Measurements from ENCODE around the gene CAPN5. TPM values are rescaled to one million over a fixed set of nuclear protein-coding genes. Genes with fewer than 3 reads are reported as not detected.

The CAPN5 gene
- total and polyA plus RNA-seq, 2 of the 13 experiments (the other 11 are each of a cell fraction or from before 2014, with no cell fraction given): 0.27 to 1.2 TPM

DNA sequence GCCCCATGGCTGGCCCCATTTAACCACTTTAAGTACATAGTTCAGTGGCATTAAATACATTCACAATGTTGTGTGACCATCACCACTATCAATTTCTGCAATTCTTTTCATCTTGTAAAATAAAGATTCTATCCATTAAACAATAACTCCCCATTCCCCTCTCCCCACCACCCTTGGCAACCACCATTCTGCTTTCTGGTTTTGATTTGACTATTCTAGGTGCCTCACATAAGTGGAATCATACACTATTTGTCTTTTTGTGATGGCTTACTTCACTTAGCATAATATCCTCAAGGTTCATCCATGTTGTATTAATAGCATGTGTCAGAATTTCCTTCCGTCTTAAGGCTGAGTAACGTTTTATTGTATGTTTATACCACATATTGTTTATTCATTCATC, 68.3 kb downstream of the CAPN5 start:
- Histone ChIP-seq H3K4me2 (ENCODE audit: low read depth, low read length) (no peak overlapping the region), H3K27me3 (ENCODE audit: control insufficient read depth in 1 of 2, insufficient read depth in 2 of 2, low read length in 2 of 2) (no peaks in the 10 kb centered on the region), H2AFZ (ENCODE audit: low read length) (no peak overlapping the region), H3K4me1 (ENCODE audit: insufficient read depth, low read length) (peaks cover 46% of the 10 kb centered on the region), H3K27ac (ENCODE audit: extremely low read length, insufficient read depth, low read length) (no peak overlapping the region), H3K4me3 (replicated peaks in 1 of 3; ENCODE audit: insufficient read depth in 1 of 3, low read depth in 2 of 3, low read length in 3 of 3) (no peak overlapping the region), H3K36me3 (replicated peaks in 1 of 2; ENCODE audit: control insufficient read depth in 1 of 2, insufficient read depth in 2 of 2, low read length in 2 of 2) (no peaks in the 10 kb centered on the region), H4K20me1 (ENCODE audit: insufficient read depth, low read length) (no peaks in the 10 kb centered on the region), H3K79me2 (ENCODE audit: insufficient read depth, low read length) (no peaks in the 10 kb centered on the region), H3K9ac (ENCODE audit: insufficient read depth, low read depth, low read length) (no peak overlapping the region), H3K9me3 (ENCODE audit: low read length) (no peaks in the 10 kb centered on the region)
- in situ Hi-C loops (cut with HindIII; ENCODE audit: extremely low pct_ligation_motif_present, low pct_unique_long_range_greater_than_20kb) (no loop called here), intact Hi-C loops (cut with micrococcal nuclease; ENCODE audit: unreplicated experiment) (no loop called here)
- ChIA-PET POLR2A (no interaction called here), CTCF (ENCODE audit: low intra/inter-chr PET ratio, low total read pairs) (no interaction called here)
- 87% methylated on average over 1 of the region's 2 CpGs for WGBS (ENCODE audit: low lambda C conversion rate)
- ATAC-seq (no peak), DNase-seq (ENCODE audit: low spot score) (no peak), FAIRE-seq (no peak)
- BruUV-seq (replicated peaks): no TSS peak
- TF ChIP-seq FOSL1 (CRISPR knock-in tag; IDR thresholded peaks at IDR 0.05; ENCODE audit: borderline replicate concordance) (no peak), TERF1 (CRISPR knock-in tag; IDR thresholded peaks at IDR 0.05) (no peak), U2AF2 (IDR thresholded peaks at IDR 0.05; ENCODE audit: low read depth, low read length) (no peak), HNRNPLL (IDR thresholded peaks at IDR 0.05; ENCODE audit: low read depth, low read length, poor library complexity, severe bottlenecking) (no peak), CBFB (CRISPR knock-in tag; IDR thresholded peaks at IDR 0.05) (no peak), ZSCAN22 (CRISPR knock-in tag; IDR thresholded peaks at IDR 0.05) (no peak), ZNF343 (CRISPR knock-in tag; IDR thresholded peaks at IDR 0.05) (no peak), FOXC1 (CRISPR knock-in tag; IDR thresholded peaks at IDR 0.05; ENCODE audit: borderline replicate concordance) (no peak), STAT6 (CRISPR knock-in tag; IDR thresholded peaks at IDR 0.05; ENCODE audit: borderline replicate concordance) (no peak), MBNL3 (CRISPR knock-in tag; conservative IDR thresholded peaks at IDR 0.05) (no peak), ZNF17 (CRISPR knock-in tag; IDR thresholded peaks at IDR 0.05) (no peak), E2F5 (CRISPR knock-in tag; conservative IDR thresholded peaks at IDR 0.05) (no peak), ZNF652 (CRISPR knock-in tag; IDR thresholded peaks at IDR 0.05; ENCODE audit: borderline replicate concordance, low read depth) (no peak), BHLHE40 (IDR thresholded peaks at IDR 0.05; ENCODE audit: low read length) (no peak), ZNF501 (CRISPR knock-in tag; IDR thresholded peaks at IDR 0.05) (no peak), MAFK (conservative IDR thresholded peaks at IDR 0.05 in 1 of 2, IDR thresholded peaks at IDR 0.05 in 1 of 2; ENCODE audit: low read length in 2 of 2) (no peak), MED8 (CRISPR knock-in tag; IDR thresholded peaks at IDR 0.05; ENCODE audit: insufficient replicate concordance) (no peak), NCOA2 (CRISPR knock-in tag; IDR thresholded peaks at IDR 0.05) (no peak)
- TF ChIP-seq, protein P1, sequence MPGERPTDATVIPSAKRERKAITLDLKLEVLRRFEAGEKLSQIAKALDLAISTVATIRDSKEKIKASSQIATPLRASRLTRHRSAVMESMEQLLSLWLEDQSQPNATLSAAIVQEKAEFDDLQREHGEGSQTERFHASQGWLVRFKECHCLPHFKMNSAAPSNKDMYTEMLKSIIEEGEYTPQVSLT (CRISPR knock-in tag; IDR thresholded peaks at IDR 0.05; ENCODE audit: borderline replicate concordance, low read depth): no peak
- TF ChIP-seq, protein P2, sequence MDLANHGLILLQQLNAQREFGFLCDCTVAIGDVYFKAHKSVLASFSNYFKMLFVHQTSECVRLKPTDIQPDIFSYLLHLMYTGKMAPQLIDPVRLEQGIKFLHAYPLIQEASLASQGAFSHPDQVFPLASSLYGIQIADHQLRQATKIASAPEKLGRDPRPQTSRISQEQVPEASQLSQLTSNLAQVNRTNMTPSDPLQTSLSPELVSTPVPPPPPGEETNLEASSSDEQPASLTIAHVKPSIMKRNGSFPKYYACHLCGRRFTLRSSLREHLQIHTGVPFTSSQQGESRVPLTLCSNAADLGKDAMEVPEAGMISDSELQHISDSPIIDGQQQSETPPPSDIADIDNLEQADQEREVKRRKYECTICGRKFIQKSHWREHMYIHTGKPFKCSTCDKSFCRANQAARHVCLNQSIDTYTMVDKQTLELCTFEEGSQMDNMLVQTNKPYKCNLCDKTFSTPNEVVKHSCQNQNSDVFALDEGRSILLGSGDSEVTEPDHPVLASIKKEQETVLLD (CRISPR knock-in tag; IDR thresholded peaks at IDR 0.05; ENCODE audit: low read depth): no peak

Data from HepG2 (cell line).